Activated B cell treated with CpG ODN at 0.5 μM for 24 hours (primary cell): ENCODE measurements around the gene FHIT. TPM values are rescaled to one million over a fixed set of nuclear protein-coding genes. Genes with fewer than 3 reads are reported as not detected.

ENCODE experiments used
- ATAC-seq: fragments of 200-7000 bp; cut with Tn5 transposase; one replicate; pipeline ENCODE4 v1.10.0; 2021; ENCODE audit warnings: low read depth, mild to moderate bottlenecking, moderate library complexity
- CTCF ChIA-PET: fragments of 350-600 bp; sonication (Branson Sonifier 250); formaldehyde crosslinking; loops from one replicate; lab custom pipeline; 2021; ENCODE audit warnings: antibody characterized with exemption; lab: Charles Lee
- POLR2A ChIA-PET: fragments of 350-600 bp; sonication (Branson Sonifier 250); formaldehyde crosslinking; loops from one replicate; lab custom pipeline; 2021; ENCODE audit warnings: antibody characterized with exemption; lab: Charles Lee
- DNase-seq: peaks from one replicate; pipeline ENCODE4 v3.0.0; 2022
- H3K27ac Mint-ChIP-seq: one replicate; pipeline ENCODE4 v1.8.0; 2020; ENCODE audit warnings: mixed read lengths
- H3K27me3 Mint-ChIP-seq: one replicate; pipeline ENCODE4 v1.8.0; 2021; ENCODE audit warnings: mixed read lengths
- H3K36me3 Mint-ChIP-seq: one replicate; pipeline ENCODE4 v1.8.0; 2021; ENCODE audit warnings: low read depth, mixed read lengths
- H3K4me1 Mint-ChIP-seq: one replicate; pipeline ENCODE4 v1.8.0; 2021; ENCODE audit warnings: mixed read lengths
- H3K4me3 Mint-ChIP-seq: one replicate; pipeline ENCODE4 v1.8.0; 2020; ENCODE audit warnings: mild to moderate bottlenecking, mixed read lengths
- H3K9me3 Mint-ChIP-seq: one replicate; pipeline ENCODE4 v1.8.0; 2020; ENCODE audit warnings: mixed read lengths
- intact Hi-C: fragments of 100-400 bp; cut with micrococcal nuclease; formaldehyde crosslinking; loops from one replicate; pipeline ENCODE4 v1.15.1; 2024
- total RNA-seq: library from RNA; stranded (reverse); gene quantifications from 2 replicates; pipeline ENCODE4 v1.2.3, GENCODE V29; 2022
- TF ChIP-seq, protein P1 (sequence below): fragments of 200-600 bp; IDR thresholded peaks from one replicate; pipeline ENCODE4 v1.8.0; 2022; ENCODE audit warnings: antibody characterized with exemption, mild to moderate bottlenecking

FHIT gene
- total RNA-seq, 1 donor from 2014 or later: 5.5 TPM

DNA sequence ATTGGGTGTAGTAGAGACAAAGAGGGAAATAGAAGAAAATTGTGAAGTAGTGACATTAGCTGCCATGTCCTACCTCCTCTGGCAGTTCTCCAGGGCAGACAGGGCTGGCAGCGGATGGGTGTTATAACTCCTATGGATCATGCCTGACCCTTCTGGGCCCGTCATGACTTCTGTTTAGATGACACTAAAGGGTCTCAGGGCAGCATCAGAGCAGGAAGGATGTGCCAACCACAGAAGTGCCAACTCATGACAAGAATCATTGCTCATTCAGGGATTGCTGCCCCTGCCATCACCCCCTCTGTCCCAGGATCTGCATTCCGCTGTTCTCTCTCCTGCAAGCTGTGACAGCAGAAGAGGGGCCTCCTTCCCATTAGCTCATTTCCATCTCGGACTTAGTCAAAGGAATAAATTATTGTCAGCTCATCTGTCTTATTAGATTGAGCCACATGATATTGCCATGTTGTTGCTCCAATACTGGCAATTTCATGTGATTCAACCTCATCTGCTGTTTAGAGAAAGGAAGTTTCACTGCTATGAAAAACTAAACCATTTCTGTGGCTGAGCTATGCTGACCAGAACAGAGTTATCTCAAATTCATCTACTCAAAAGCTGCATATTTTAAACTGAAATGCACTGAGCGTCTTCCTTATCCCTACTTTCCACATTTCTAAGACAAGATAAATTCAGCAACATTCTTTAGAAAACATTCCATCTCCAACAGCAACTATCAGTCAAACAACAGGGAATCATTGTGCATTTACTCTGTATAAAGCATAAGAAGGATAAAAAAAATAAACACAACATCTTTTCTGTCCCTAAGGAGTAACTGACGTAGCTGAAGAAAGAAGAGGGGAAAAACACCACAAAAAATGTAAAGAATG is 271.6 kb downstream of the FHIT start:
- no peak for ATAC-seq
- CTCF ChIA-PET: no interaction called here
- TF ChIP-seq, protein P1, sequence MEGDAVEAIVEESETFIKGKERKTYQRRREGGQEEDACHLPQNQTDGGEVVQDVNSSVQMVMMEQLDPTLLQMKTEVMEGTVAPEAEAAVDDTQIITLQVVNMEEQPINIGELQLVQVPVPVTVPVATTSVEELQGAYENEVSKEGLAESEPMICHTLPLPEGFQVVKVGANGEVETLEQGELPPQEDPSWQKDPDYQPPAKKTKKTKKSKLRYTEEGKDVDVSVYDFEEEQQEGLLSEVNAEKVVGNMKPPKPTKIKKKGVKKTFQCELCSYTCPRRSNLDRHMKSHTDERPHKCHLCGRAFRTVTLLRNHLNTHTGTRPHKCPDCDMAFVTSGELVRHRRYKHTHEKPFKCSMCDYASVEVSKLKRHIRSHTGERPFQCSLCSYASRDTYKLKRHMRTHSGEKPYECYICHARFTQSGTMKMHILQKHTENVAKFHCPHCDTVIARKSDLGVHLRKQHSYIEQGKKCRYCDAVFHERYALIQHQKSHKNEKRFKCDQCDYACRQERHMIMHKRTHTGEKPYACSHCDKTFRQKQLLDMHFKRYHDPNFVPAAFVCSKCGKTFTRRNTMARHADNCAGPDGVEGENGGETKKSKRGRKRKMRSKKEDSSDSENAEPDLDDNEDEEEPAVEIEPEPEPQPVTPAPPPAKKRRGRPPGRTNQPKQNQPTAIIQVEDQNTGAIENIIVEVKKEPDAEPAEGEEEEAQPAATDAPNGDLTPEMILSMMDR: no peak
- intact Hi-C loops: no loop called here
- DNase-seq: no peak
- Mint-ChIP-seq H3K27me3 (no peaks in the 10 kb centered on the region), H3K4me3 (no peak overlapping the region), H3K4me1 (no peaks in the 10 kb centered on the region), H3K9me3 (no peaks in the 10 kb centered on the region), H3K36me3 (no peaks in the 10 kb centered on the region), H3K27ac (no peak overlapping the region)
- POLR2A ChIA-PET: no interaction called here

- no peaks in the 10 kb centered on the region for H3K36me3 Mint-ChIP-seq
- CTCF ChIA-PET: no interaction called here
- no peak overlapping the region for H3K4me3 Mint-ChIP-seq
Measured at GRCh38 chr3:60973321-60973720, 277.9 kb downstream of the FHIT start.

GRCh38 chr3:60972599-60972998 is 278.7 kb downstream of the FHIT start:
- intact Hi-C loops: no loop called here
- DNase-seq (no peak), ATAC-seq (no peak)
- no peak overlapping the region for H3K4me3 Mint-ChIP-seq
- no peaks in the 10 kb centered on the region for H3K27me3 Mint-ChIP-seq
- H3K27ac Mint-ChIP-seq: no peak overlapping the region
- H3K4me1 Mint-ChIP-seq: no peaks in the 10 kb centered on the region
- H3K36me3 Mint-ChIP-seq: no peaks in the 10 kb centered on the region
- TF ChIP-seq, protein P1: no peak
- ChIA-PET CTCF (no interaction called here), POLR2A (no interaction called here)
- peaks cover 4% of the 10 kb centered on the region for H3K9me3 Mint-ChIP-seq

More at GRCh38 chr3:60973321-60973720, 277.9 kb downstream of the FHIT start:
- ATAC-seq (no peak), DNase-seq (no peak)
- POLR2A ChIA-PET: no interaction called here
- TF ChIP-seq, protein P1: no peak
- peaks cover 4% of the 10 kb centered on the region for H3K9me3 Mint-ChIP-seq
- intact Hi-C loops: no loop called here
- no peaks in the 10 kb centered on the region for H3K4me1 Mint-ChIP-seq
- H3K27ac Mint-ChIP-seq: no peak overlapping the region
- no peaks in the 10 kb centered on the region for H3K27me3 Mint-ChIP-seq

DNA sequence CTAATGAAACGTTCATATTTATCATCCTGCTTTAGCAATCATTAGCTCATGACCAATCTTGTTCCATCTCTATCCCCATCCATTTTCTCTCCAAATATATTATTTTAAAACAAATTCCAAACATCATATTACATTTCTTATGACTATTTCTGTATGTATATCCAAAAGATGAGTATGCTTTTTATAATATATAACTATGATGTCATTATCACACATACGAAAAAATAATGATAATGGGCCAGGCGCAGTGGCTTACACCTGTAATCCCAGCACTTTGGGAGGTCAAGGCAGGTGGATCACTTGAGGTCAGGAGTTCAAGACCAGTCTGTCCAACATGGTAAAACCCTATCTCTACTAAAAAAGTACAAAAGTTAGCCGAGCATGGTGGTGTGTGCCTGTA is 280.4 kb downstream of the FHIT start:
- ATAC-seq (no peak), DNase-seq (no peak)
- no peaks in the 10 kb centered on the region for H3K27me3 Mint-ChIP-seq
- ChIA-PET POLR2A (no interaction called here), CTCF (no interaction called here)
- no peaks in the 10 kb centered on the region for H3K4me1 Mint-ChIP-seq
- TF ChIP-seq, protein P1: no peak
- H3K36me3 Mint-ChIP-seq: no peaks in the 10 kb centered on the region
- H3K9me3 Mint-ChIP-seq: peaks cover 4% of the 10 kb centered on the region
- H3K27ac Mint-ChIP-seq: no peak overlapping the region
- intact Hi-C loops: no loop called here
- no peak overlapping the region for H3K4me3 Mint-ChIP-seq

- Mint-ChIP-seq H3K27ac (no peak overlapping the region), H3K9me3 (peaks cover 13% of the 10 kb centered on the region), H3K36me3 (no peaks in the 10 kb centered on the region), H3K4me1 (no peaks in the 10 kb centered on the region), H3K27me3 (no peaks in the 10 kb centered on the region), H3K4me3 (no peak overlapping the region)
- TF ChIP-seq, protein P1: no peak
- ATAC-seq: no peak
- intact Hi-C loops: no loop called here
- ChIA-PET POLR2A (no interaction called here), CTCF (no interaction called here)
- no peak for DNase-seq
Measured at GRCh38 chr3:60967141-60967540, 284.1 kb downstream of the FHIT start.
